ENCODE results near the gene ANKRD55.

DNA sequence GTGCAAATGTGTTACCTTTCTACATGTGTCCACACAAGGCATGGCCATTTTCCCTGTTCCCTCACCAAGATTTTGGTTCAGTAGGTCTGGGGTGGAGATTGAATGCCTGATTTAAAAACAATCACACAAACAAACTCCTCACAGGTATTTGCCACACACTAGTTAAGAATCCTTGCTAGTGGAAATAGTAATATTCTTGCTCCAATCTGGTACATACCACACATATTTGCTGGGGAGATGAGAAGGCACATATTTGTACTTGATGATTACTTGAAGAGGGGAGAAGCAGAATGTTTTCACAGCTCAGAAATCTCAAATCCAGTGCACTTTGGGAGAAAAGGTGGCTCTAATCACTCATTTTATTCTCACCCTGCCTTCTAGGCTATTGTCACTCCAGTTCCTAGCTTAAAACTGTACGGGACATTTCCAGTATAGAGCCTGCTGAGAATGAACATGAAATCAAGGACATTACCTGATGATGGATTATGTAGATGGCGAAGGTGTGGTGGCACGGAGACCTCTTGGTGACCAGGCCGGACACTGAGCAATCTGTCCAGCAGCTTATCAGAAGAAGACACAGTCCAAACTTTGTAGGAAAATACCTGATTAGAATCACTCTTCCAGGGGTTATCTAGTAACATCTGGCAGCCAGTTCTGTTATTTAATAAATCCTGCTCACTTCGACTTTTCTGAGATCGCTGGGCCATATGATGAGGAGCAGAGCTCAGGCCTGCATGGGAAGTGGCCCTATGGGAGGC, 122.3 kb downstream of the ANKRD55 start:
- TF ChIP-seq TAF1 (IDR thresholded peaks at IDR 0.05; ENCODE audit: borderline replicate concordance, low read depth, low read length), result no peak
- TF ChIP-seq RFX5 (IDR thresholded peaks at IDR 0.05; ENCODE audit: low read length), result no peak
- TF ChIP-seq POLR2AphosphoS5 (IDR thresholded peaks at IDR 0.05; ENCODE audit: low read depth, low read length), result no peak
- TF ChIP-seq EP300 (IDR thresholded peaks at IDR 0.05; ENCODE audit: borderline replicate concordance in 1 of 2, low read depth in 1 of 2, low read length in 1 of 2), result no peak
- TF ChIP-seq, protein P1, sequence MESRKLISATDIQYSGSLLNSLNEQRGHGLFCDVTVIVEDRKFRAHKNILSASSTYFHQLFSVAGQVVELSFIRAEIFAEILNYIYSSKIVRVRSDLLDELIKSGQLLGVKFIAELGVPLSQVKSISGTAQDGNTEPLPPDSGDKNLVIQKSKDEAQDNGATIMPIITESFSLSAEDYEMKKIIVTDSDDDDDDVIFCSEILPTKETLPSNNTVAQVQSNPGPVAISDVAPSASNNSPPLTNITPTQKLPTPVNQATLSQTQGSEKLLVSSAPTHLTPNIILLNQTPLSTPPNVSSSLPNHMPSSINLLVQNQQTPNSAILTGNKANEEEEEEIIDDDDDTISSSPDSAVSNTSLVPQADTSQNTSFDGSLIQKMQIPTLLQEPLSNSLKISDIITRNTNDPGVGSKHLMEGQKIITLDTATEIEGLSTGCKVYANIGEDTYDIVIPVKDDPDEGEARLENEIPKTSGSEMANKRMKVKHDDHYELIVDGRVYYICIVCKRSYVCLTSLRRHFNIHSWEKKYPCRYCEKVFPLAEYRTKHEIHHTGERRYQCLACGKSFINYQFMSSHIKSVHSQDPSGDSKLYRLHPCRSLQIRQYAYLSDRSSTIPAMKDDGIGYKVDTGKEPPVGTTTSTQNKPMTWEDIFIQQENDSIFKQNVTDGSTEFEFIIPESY (IDR thresholded peaks at IDR 0.05; ENCODE audit: borderline replicate concordance, low read depth), result no peak
- TF ChIP-seq FOSL2 (IDR thresholded peaks at IDR 0.05; ENCODE audit: borderline replicate concordance, low read depth), result no peak
- no peak for TF ChIP-seq RAD21 (IDR thresholded peaks at IDR 0.05; ENCODE audit: low read length)
- TF ChIP-seq GATA2 (CRISPR knock-in tag; IDR thresholded peaks at IDR 0.05), result no peak
- TF ChIP-seq, protein P2, sequence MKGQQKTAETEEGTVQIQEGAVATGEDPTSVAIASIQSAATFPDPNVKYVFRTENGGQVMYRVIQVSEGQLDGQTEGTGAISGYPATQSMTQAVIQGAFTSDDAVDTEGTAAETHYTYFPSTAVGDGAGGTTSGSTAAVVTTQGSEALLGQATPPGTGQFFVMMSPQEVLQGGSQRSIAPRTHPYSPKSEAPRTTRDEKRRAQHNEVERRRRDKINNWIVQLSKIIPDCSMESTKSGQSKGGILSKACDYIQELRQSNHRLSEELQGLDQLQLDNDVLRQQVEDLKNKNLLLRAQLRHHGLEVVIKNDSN (IDR thresholded peaks at IDR 0.05; ENCODE audit: borderline replicate concordance, low read depth), result no peak
